ENCODE data around the gene ACTR3C. TPM values are rescaled to one million over a fixed set of nuclear protein-coding genes. Genes with fewer than 3 reads are reported as not detected.
"Not testable (repeated sequence)": the region's sequence is repeated elsewhere in the genome, so short reads cannot be mapped to it uniquely, and the experiment has no call there.

Gene ACTR3C
- total RNA-seq, 1 donor = 9.3 TPM

GRCh38 chr7:150332852-150333635, 9.7 kb upstream of the ACTR3C start:
- Histone ChIP-seq H3K4me3 (ENCODE audit: low read length) (no peak overlapping the region), H3K9me3 (ENCODE audit: low read depth, low read length) (no peaks in the 10 kb centered on the region), H3K27me3 (ENCODE audit: insufficient read depth, low read length) (no peaks in the 10 kb centered on the region), H3K4me1 (ENCODE audit: insufficient read depth, low read length) (no peaks in the 10 kb centered on the region)

GRCh38 chr7:150330211-150330885, 7.0 kb upstream of the ACTR3C start:
- Histone ChIP-seq H3K4me3 (ENCODE audit: low read length) (no peak overlapping the region), H3K9me3 (ENCODE audit: low read depth, low read length) (no peaks in the 10 kb centered on the region), H3K27me3 (ENCODE audit: insufficient read depth, low read length) (no peaks in the 10 kb centered on the region), H3K4me1 (ENCODE audit: insufficient read depth, low read length) (peaks cover 6% of the 10 kb centered on the region)

- Histone ChIP-seq H3K4me3 (ENCODE audit: low read length) (no peak overlapping the region), H3K27me3 (ENCODE audit: insufficient read depth, low read length) (no peaks in the 10 kb centered on the region), H3K9me3 (ENCODE audit: low read depth, low read length) (no peaks in the 10 kb centered on the region), H3K4me1 (ENCODE audit: insufficient read depth, low read length) (peaks cover 14% of the 10 kb centered on the region)
Observed at GRCh38 chr7:150329331-150330120, 6.2 kb upstream of the ACTR3C start.

- Histone ChIP-seq H3K27me3 (ENCODE audit: insufficient read depth, low read length) (no peaks in the 10 kb centered on the region), H3K9me3 (ENCODE audit: low read depth, low read length) (no peaks in the 10 kb centered on the region), H3K4me3 (ENCODE audit: low read length) (no peak overlapping the region), H3K4me1 (ENCODE audit: insufficient read depth, low read length) (peaks cover 32% of the 10 kb centered on the region)
Observed at GRCh38 chr7:150327308-150327707, 4.0 kb upstream of the ACTR3C start.

- H3K4me3 ChIP-seq (ENCODE audit: low read length) = no peak overlapping the region
- no peaks in the 10 kb centered on the region for H3K27me3 ChIP-seq (ENCODE audit: insufficient read depth, low read length)
- H3K9me3 ChIP-seq (ENCODE audit: low read depth, low read length) = no peaks in the 10 kb centered on the region
- peaks cover 38% of the 10 kb centered on the region for H3K4me1 ChIP-seq (ENCODE audit: insufficient read depth, low read length)
Observed at GRCh38 chr7:150326657-150327268, 3.4 kb upstream of the ACTR3C start.

- no peaks in the 10 kb centered on the region for H3K9me3 ChIP-seq (ENCODE audit: low read depth, low read length)
- no peaks in the 10 kb centered on the region for H3K27me3 ChIP-seq (ENCODE audit: insufficient read depth, low read length)
- H3K4me3 ChIP-seq (ENCODE audit: low read length) = no peak overlapping the region
- H3K4me1 ChIP-seq (ENCODE audit: insufficient read depth, low read length) = peaks cover 38% of the 10 kb centered on the region
Observed at GRCh38 chr7:150325901-150326300, 2.6 kb upstream of the ACTR3C start.

GRCh38 chr7:150325110-150325611, 1.8 kb upstream of the ACTR3C start:
- Histone ChIP-seq H3K27me3 (ENCODE audit: insufficient read depth, low read length) (no peaks in the 10 kb centered on the region), H3K4me1 (ENCODE audit: insufficient read depth, low read length) (peaks cover 38% of the 10 kb centered on the region), H3K9me3 (ENCODE audit: low read depth, low read length) (no peaks in the 10 kb centered on the region), H3K4me3 (ENCODE audit: low read length) (no peak overlapping the region)

GRCh38 chr7:150324373-150324961, 1.1 kb upstream of the ACTR3C start:
- Histone ChIP-seq H3K27me3 (ENCODE audit: insufficient read depth, low read length) (no peaks in the 10 kb centered on the region), H3K9me3 (ENCODE audit: low read depth, low read length) (no peaks in the 10 kb centered on the region), H3K4me1 (ENCODE audit: insufficient read depth, low read length) (peaks cover 38% of the 10 kb centered on the region), H3K4me3 (ENCODE audit: low read length) (no peak overlapping the region)

- Histone ChIP-seq H3K27me3 (ENCODE audit: insufficient read depth, low read length) (no peaks in the 10 kb centered on the region), H3K4me1 (ENCODE audit: insufficient read depth, low read length) (peaks cover 38% of the 10 kb centered on the region), H3K4me3 (ENCODE audit: low read length) (peak overlapping the region; percentile 79), H3K9me3 (ENCODE audit: low read depth, low read length) (no peaks in the 10 kb centered on the region)
Observed at GRCh38 chr7:150323682-150324372, 482 bp upstream of the ACTR3C start.

- no peaks in the 10 kb centered on the region for H3K9me3 ChIP-seq (ENCODE audit: low read depth, low read length)
Observed at GRCh38 chr7:150322114-150322832, 1.1 kb downstream of the ACTR3C start.

GRCh38 chr7:150321788-150322113, 1.6 kb downstream of the ACTR3C start:
- no peak overlapping the region for H3K4me3 ChIP-seq (ENCODE audit: low read length)

More at GRCh38 chr7:150322114-150322832, 1.1 kb downstream of the ACTR3C start:
- peak overlapping the region; percentile 79 for H3K4me3 ChIP-seq (ENCODE audit: low read length)
- no peaks in the 10 kb centered on the region for H3K27me3 ChIP-seq (ENCODE audit: insufficient read depth, low read length)
- H3K4me1 ChIP-seq (ENCODE audit: insufficient read depth, low read length) = peaks cover 38% of the 10 kb centered on the region

GRCh38 chr7:150317748-150318444, 5.4 kb downstream of the ACTR3C start:
- H3K4me1 ChIP-seq (ENCODE audit: insufficient read depth, low read length) = peaks cover 12% of the 10 kb centered on the region
- no peak overlapping the region for H3K4me3 ChIP-seq (ENCODE audit: low read length)

More at GRCh38 chr7:150321788-150322113, 1.6 kb downstream of the ACTR3C start:
- Histone ChIP-seq H3K27me3 (ENCODE audit: insufficient read depth, low read length) (no peaks in the 10 kb centered on the region), H3K4me1 (ENCODE audit: insufficient read depth, low read length) (peaks cover 38% of the 10 kb centered on the region), H3K9me3 (ENCODE audit: low read depth, low read length) (no peaks in the 10 kb centered on the region)

GRCh38 chr7:150316987-150317386, 6.4 kb downstream of the ACTR3C start:
- H3K9me3 ChIP-seq (ENCODE audit: low read depth, low read length); H3K4me3 ChIP-seq (ENCODE audit: low read length); H3K4me1 ChIP-seq (ENCODE audit: insufficient read depth, low read length): not testable (repeated sequence)

More at GRCh38 chr7:150317748-150318444, 5.4 kb downstream of the ACTR3C start:
- Histone ChIP-seq H3K27me3 (ENCODE audit: insufficient read depth, low read length) (no peaks in the 10 kb centered on the region), H3K9me3 (ENCODE audit: low read depth, low read length) (no peaks in the 10 kb centered on the region)

More at GRCh38 chr7:150316987-150317386, 6.4 kb downstream of the ACTR3C start:
- not testable (repeated sequence) for H3K27me3 ChIP-seq (ENCODE audit: insufficient read depth, low read length)

All from mononuclear cell (primary cell).